BE2C (cell line): ENCODE data around the gene SFXN3.
A peak's percentile ranks its signal among the peaks of the same experiment; 100 is the strongest.

Experiments used
- DNase-seq: peaks from one replicate; pipeline ENCODE4 v3.0.0-alpha.2; 2020
- H3K27me3 ChIP-seq: fragments of 250-450 bp; sonication (Bioruptor Pico); 2 replicates; pipeline ENCODE4 v1.5.1; 2020; ENCODE audit warnings: mild to moderate bottlenecking
- H3K36me3 ChIP-seq: fragments of 250-450 bp; sonication (Bioruptor Pico); 2 replicates; pipeline ENCODE4 v1.5.1; 2020; ENCODE audit warnings: mild to moderate bottlenecking
- H3K4me1 ChIP-seq: fragments of 250-450 bp; sonication (Bioruptor Pico); 2 replicates; pipeline ENCODE4 v1.5.1; 2020
- H3K4me3 ChIP-seq: 2 replicates; pipeline ENCODE4 v1.5.1; 2011; ENCODE audit warnings: low read depth, low read length
- H3K9me3 ChIP-seq: fragments of 250-450 bp; sonication (Bioruptor Pico); 2 replicates; pipeline ENCODE4 v1.5.1; 2020
- TF ChIP-seq, protein P1 (sequence below): IDR thresholded peaks from 2 replicates; pipeline ENCODE4 v1.5.1; 2012; ENCODE audit warnings: mild to moderate bottlenecking, low read depth, low read length

SFXN3 gene

GRCh38 chr10:101087376-101087775 is 56.3 kb downstream of the SFXN3 start:
- DNase-seq = no peak
- TF ChIP-seq, protein P1, sequence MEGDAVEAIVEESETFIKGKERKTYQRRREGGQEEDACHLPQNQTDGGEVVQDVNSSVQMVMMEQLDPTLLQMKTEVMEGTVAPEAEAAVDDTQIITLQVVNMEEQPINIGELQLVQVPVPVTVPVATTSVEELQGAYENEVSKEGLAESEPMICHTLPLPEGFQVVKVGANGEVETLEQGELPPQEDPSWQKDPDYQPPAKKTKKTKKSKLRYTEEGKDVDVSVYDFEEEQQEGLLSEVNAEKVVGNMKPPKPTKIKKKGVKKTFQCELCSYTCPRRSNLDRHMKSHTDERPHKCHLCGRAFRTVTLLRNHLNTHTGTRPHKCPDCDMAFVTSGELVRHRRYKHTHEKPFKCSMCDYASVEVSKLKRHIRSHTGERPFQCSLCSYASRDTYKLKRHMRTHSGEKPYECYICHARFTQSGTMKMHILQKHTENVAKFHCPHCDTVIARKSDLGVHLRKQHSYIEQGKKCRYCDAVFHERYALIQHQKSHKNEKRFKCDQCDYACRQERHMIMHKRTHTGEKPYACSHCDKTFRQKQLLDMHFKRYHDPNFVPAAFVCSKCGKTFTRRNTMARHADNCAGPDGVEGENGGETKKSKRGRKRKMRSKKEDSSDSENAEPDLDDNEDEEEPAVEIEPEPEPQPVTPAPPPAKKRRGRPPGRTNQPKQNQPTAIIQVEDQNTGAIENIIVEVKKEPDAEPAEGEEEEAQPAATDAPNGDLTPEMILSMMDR = no peak
- no peaks in the 10 kb centered on the region for H3K27me3 ChIP-seq
- no peak overlapping the region for H3K4me3 ChIP-seq
- H3K4me1 ChIP-seq = peaks cover 16% of the 10 kb centered on the region
- H3K9me3 ChIP-seq = no peaks in the 10 kb centered on the region
- no peaks in the 10 kb centered on the region for H3K36me3 ChIP-seq

DNA sequence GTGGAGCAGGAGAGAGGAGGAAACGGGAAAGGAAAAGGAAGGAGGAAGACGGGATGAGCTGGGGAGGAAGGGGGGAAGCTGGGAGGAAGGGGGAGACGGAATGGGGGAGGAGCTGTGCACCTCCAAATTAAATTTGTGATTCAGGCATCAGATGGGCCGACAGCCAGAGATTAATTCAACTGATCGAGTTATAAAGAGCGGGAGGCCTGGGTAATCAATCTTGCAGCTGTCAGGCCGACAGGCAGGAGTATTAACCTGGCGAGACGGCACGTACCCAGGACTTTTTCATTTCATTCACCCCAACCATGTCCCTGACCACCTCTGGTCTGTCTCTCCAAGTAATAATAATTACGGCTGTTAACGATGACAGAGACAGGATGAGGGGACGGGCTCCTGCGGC is 56.9 kb downstream of the SFXN3 start:
- no peaks in the 10 kb centered on the region for H3K27me3 ChIP-seq
- no peaks in the 10 kb centered on the region for H3K36me3 ChIP-seq
- no peaks in the 10 kb centered on the region for H3K9me3 ChIP-seq
- TF ChIP-seq, protein P1 = no peak
- peak; percentile 35 for DNase-seq
- peaks cover 16% of the 10 kb centered on the region for H3K4me1 ChIP-seq
- peak overlapping the region; percentile 35 for H3K4me3 ChIP-seq

DNA sequence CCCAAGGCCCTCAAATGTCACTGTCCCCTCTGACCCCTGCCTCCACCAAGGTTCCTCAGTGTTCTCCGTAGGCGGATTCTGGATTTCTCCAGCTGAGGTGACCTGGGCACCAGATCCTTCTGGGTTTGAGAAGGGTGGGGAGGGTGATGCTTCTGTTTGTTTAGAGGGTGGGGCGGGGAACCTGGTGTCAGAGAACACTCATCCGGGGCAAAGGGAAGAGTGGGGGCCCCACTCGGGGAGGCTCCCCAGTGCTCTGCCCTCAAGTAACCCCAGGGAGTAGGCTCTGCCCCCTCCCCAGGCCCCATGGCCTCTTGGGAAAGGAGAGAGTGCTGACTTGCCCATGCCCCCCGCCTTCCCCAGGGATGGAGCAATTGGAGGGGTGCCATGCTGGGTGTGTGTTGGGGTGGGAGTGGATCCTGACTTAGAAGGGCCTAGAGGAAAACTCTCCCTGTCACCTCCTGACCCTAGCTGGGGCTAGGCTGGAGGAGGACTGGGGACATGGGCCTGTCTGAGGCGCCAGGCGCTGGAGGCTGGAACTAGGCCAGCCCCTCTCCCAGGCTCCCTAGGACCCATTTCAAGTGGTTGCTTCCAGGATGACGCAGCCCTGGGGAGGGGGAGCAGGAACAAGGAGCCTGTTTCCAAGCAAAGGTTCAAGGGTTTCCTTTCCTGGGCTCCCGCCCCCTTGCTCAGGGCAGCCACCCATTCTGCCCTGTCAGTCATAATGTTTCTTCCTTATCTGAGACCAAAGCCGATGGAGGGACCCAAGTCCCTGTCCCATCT is 58.7 kb downstream of the SFXN3 start:
- Histone ChIP-seq H3K4me3 (no peak overlapping the region), H3K36me3 (no peaks in the 10 kb centered on the region), H3K27me3 (no peaks in the 10 kb centered on the region), H3K9me3 (no peaks in the 10 kb centered on the region), H3K4me1 (peaks cover 16% of the 10 kb centered on the region)
- TF ChIP-seq, protein P1 = no peak
- DNase-seq = no peak

DNA sequence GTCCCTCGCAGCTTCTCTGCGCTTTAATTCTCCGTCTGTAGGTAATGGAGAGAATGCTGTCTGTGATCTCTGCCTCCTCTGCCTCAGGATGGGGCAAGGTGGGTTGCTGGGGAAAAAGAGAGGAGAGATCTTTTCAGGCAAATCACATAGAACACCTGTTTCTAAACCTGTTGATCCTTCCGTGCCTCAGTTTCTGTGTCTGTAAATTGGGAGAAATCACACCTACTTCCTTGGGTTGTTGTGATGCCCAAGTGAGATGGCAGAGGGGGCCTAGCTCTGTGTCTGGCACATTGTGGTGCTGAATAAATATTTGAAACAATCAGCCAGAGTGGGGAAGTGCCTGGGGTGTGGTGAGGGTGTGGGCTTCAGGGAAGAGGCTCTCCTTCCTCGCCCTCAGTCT is 59.6 kb downstream of the SFXN3 start:
- H3K27me3 ChIP-seq = no peaks in the 10 kb centered on the region
- no peak overlapping the region for H3K4me3 ChIP-seq
- no peaks in the 10 kb centered on the region for H3K36me3 ChIP-seq
- H3K4me1 ChIP-seq = peaks cover 18% of the 10 kb centered on the region
- DNase-seq = no peak
- no peaks in the 10 kb centered on the region for H3K9me3 ChIP-seq
- TF ChIP-seq, protein P1 = no peak
